Hepatocyte (in vitro differentiated cells): Measurements from ENCODE around the gene ATP5IF1.

Source experiments
- EZH2 ChIP-seq: fragments of 200-600 bp; sonication (generic); IDR thresholded peaks from 2 replicates; pipeline ENCODE4 v1.6.1; 2016; ENCODE audit warnings: antibody characterized with exemption, mild to moderate bottlenecking, borderline replicate concordance
- TF ChIP-seq, protein P1 (sequence below): fragments of 200-600 bp; sonication (generic); IDR thresholded peaks from 2 replicates; pipeline ENCODE4 v1.5.1; 2016; ENCODE audit warnings: antibody characterized with exemption, mild to moderate bottlenecking; ENCODE audit not compliant: poor library complexity

DNA sequence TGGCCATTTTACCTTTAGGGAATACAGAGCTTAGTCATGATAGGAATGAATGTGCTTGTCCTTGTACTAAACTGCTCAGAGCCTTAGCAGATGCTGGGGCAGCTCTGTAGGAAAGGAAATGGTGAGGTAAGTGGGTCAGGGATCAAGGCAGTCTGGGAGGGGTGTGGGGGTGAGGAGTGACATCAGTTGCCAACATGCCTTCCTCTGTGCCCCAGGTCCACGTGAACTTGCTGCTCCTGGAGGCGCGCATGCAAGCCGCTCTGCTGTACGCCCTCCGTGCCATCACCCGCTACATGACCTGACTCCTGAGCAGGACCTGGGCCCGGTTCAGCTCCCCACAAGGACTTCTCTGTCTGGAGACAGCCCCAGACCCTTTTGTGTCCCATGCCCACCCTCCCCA lies 44.6 kb downstream of the ATP5IF1 start:
- TF ChIP-seq, protein P1, sequence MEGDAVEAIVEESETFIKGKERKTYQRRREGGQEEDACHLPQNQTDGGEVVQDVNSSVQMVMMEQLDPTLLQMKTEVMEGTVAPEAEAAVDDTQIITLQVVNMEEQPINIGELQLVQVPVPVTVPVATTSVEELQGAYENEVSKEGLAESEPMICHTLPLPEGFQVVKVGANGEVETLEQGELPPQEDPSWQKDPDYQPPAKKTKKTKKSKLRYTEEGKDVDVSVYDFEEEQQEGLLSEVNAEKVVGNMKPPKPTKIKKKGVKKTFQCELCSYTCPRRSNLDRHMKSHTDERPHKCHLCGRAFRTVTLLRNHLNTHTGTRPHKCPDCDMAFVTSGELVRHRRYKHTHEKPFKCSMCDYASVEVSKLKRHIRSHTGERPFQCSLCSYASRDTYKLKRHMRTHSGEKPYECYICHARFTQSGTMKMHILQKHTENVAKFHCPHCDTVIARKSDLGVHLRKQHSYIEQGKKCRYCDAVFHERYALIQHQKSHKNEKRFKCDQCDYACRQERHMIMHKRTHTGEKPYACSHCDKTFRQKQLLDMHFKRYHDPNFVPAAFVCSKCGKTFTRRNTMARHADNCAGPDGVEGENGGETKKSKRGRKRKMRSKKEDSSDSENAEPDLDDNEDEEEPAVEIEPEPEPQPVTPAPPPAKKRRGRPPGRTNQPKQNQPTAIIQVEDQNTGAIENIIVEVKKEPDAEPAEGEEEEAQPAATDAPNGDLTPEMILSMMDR = no peak
- no peak for TF ChIP-seq EZH2
